K562 (cell line): Measurements from ENCODE around the gene NR4A2. TPM values are rescaled to one million over a fixed set of nuclear protein-coding genes. Genes with fewer than 3 reads are reported as not detected.

Source experiments
- CHD1 ChIP-seq: fragments of 200-600 bp; sonication (generic); IDR thresholded peaks from one replicate; pipeline ENCODE4 v1.6.1; 2012; ENCODE audit warnings: mild to moderate bottlenecking, moderate library complexity, low read length, inconsistent platforms
- FOXA3 ChIP-seq, 2 experiments: fragments of 450-650 bp in 1 of 2; sonication (generic) in 1 of 2; formaldehyde crosslinking; IDR thresholded peaks in 1 of 2; conservative IDR thresholded peaks in 1 of 2; 2 replicates each; pipeline versions ENCODE4 v1.4.0 to v1.8.0; 2020 to 2022; ENCODE audit warnings: mild to moderate bottlenecking in 2 of 2, missing genetic modification reagents in 1 of 2
- GATA2 ChIP-seq: sonication (generic); formaldehyde crosslinking; IDR thresholded peaks from 2 replicates; pipeline ENCODE4 v1.4.0; 2020; ENCODE audit warnings: mild to moderate bottlenecking, missing genetic modification reagents
- HLTF ChIP-seq: fragments of 450-650 bp; IDR thresholded peaks from 2 replicates; pipeline ENCODE4 v1.6.1; 2016
- MEF2A ChIP-seq: IDR thresholded peaks from 2 replicates; pipeline ENCODE4 v1.6.1; 2011; ENCODE audit warnings: low read depth, mild to moderate bottlenecking, low read length, moderate library complexity; ENCODE audit not compliant: control insufficient read depth
- NCOA4 ChIP-seq: fragments of 450-650 bp; IDR thresholded peaks from 2 replicates; pipeline ENCODE4 v1.6.1; 2018; ENCODE audit warnings: mild to moderate bottlenecking; ENCODE audit not compliant: partially characterized antibody
- NFXL1 ChIP-seq: fragments of 450-650 bp; formaldehyde crosslinking; IDR thresholded peaks from 2 replicates; pipeline ENCODE4 v1.4.0; 2021; ENCODE audit warnings: mild to moderate bottlenecking
- PYGO2 ChIP-seq: fragments of 450-650 bp; IDR thresholded peaks from 2 replicates; pipeline ENCODE4 v1.6.1; 2016; ENCODE audit warnings: mild to moderate bottlenecking, missing genetic modification characterization, moderate library complexity, missing compliant biosample characterization
- RBM17 ChIP-seq: fragments of 200-400 bp; formaldehyde crosslinking; IDR thresholded peaks from 2 replicates; pipeline ENCODE4 v1.6.1; 2017; ENCODE audit warnings: low read depth, mild to moderate bottlenecking, low read length, borderline replicate concordance
- RBM25 ChIP-seq: fragments of 200-400 bp; formaldehyde crosslinking; IDR thresholded peaks from 2 replicates; pipeline ENCODE4 v1.6.1; 2018; ENCODE audit warnings: low read length, low read depth, moderate library complexity; ENCODE audit not compliant: severe bottlenecking
- SMC3 ChIP-seq: conservative IDR thresholded peaks from 2 replicates; pipeline ENCODE4 v1.6.1; 2011; ENCODE audit warnings: low read depth, low read length, improper control_type of control experiment; ENCODE audit not compliant: insufficient read depth
- TAF7 ChIP-seq: fragments of 450-650 bp; IDR thresholded peaks from 2 replicates; pipeline ENCODE4 v1.6.1; 2016; ENCODE audit warnings: missing genetic modification characterization, missing compliant biosample characterization
- ZNF175 ChIP-seq: fragments of 200-800 bp; sonication (Bioruptor generic); IDR thresholded peaks from 2 replicates; pipeline ENCODE4 v1.6.1; 2016; ENCODE audit warnings: low read depth, mild to moderate bottlenecking, missing genetic modification characterization, missing compliant biosample characterization
- ZNF699 ChIP-seq: fragments of 250-450 bp; sonication (Bioruptor Pico); IDR thresholded peaks from 2 replicates; pipeline ENCODE4 v1.8.0; 2021; ENCODE audit warnings: mild to moderate bottlenecking, moderate library complexity; ENCODE audit not compliant: insufficient replicate concordance
- ZNF75A ChIP-seq: fragments of 450-650 bp; formaldehyde crosslinking; IDR thresholded peaks from 2 replicates; pipeline ENCODE4 v1.4.0; 2020; ENCODE audit warnings: mild to moderate bottlenecking
- polyA plus RNA-seq, 8 experiments: library from polyadenylated mRNA; depleted of rRNA in 4 of 8; stranded (reverse) in 5 of 8; unstranded in 3 of 8; fragments of >200 nt; fragmentation: Nextera tagmentation in 2 of 8; fragmentation: Illumina TruSeq in 1 of 8; extraction: Ambion mirVana in 2 of 8; extraction: Trizol in 1 of 8; gene quantifications; 2 replicates each; pipeline versions ENCODE4 v1.2.1 to v1.2.3, GENCODE V29; 2011 to 2014; ENCODE audit warnings: inconsistent platforms in 1 of 8, missing spikeins in 1 of 8
- total RNA-seq, 7 experiments: library from RNA; depleted of rRNA in 6 of 7; stranded (reverse); fragments of >200 nt in 6 of 7; fragmentation: Illumina TruSeq in 2 of 7; extraction: Trizol in 2 of 7; gene quantifications; 2 replicates each; pipeline versions ENCODE4 v1.2.1 to v1.2.3, GENCODE V29; 2011 to 2021; ENCODE audit warnings: low replicate concordance in 1 of 7
- TF ChIP-seq, protein P1 (sequence below): fragments of 450-650 bp; IDR thresholded peaks from 2 replicates; pipeline ENCODE4 v1.6.1; 2018; ENCODE audit not compliant: partially characterized antibody
- TF ChIP-seq, protein P2 (sequence below): fragments of 250-450 bp; sonication (Bioruptor Pico); IDR thresholded peaks from 2 replicates; pipeline ENCODE4 v1.8.0; 2021; ENCODE audit warnings: mild to moderate bottlenecking, moderate library complexity
- TF ChIP-seq, protein P3 (sequence below), 2 experiments: fragments of 450-650 bp in 1 of 2; sonication (generic) in 1 of 2; formaldehyde crosslinking; conservative IDR thresholded peaks; 2 replicates each; pipeline versions ENCODE4 v1.4.0 to v1.8.1; 2020 to 2022; ENCODE audit warnings: mild to moderate bottlenecking in 1 of 2, missing genetic modification reagents in 1 of 2
- TF ChIP-seq, protein P4 (sequence below), 2 experiments: fragments of 250-450 bp in 1 of 2; fragments of 450-650 bp in 1 of 2; sonication (Bioruptor Pico) in 1 of 2; IDR thresholded peaks; 2 replicates each; pipeline versions ENCODE4 v1.6.1 to v1.8.0; 2016 to 2021; ENCODE audit warnings: mild to moderate bottlenecking in 2 of 2, moderate library complexity in 2 of 2, missing compliant biosample characterization in 1 of 2, missing genetic modification characterization in 1 of 2

NR4A2 gene
- total and polyA plus RNA-seq, 9 of the 15 experiments (the other 6 are each of a cell fraction or from before 2014, with no cell fraction given), result 0.94 to 5.1 (median 1.3) TPM

DNA sequence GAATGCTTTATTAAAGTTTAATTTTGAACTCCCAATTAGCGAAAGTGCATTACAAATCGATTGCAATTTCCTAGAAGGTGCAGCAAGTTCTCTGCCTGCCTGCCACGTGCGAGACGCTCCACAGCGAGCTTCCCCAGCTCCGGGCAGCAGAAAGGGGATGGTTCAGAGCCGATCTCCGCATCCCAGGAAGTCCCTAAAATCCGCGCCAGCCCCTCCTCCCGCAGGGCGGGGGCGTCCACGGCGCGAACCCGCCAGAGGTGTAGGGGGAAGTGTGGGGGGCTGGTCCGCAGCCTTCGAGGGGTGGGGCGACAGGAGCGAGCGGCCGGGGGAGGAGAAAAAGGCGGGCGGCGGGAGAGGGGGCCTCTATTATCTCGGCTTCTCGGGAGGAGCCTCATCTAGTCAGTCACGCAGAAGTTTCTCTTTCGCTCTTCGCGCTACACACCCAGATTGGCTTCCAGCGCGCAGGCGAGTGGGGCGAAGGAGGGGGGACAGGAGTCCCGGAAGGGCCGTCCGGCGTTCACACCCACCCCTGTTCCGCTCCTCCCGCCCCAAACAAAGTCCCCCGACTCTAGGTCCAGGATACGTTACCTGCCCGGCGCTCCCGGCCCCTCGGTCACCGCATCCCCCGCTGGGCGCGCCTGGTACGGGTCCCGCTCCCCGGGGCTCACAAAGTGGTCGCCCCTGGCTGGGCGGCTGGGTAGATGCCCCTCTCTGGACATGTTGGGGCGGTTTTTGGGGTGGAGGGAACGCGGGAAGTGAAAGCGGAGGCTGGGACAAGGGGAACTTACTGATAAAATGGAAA lies 9.1 kb upstream of the NR4A2 start (continued):
- TF ChIP-seq, protein P1, sequence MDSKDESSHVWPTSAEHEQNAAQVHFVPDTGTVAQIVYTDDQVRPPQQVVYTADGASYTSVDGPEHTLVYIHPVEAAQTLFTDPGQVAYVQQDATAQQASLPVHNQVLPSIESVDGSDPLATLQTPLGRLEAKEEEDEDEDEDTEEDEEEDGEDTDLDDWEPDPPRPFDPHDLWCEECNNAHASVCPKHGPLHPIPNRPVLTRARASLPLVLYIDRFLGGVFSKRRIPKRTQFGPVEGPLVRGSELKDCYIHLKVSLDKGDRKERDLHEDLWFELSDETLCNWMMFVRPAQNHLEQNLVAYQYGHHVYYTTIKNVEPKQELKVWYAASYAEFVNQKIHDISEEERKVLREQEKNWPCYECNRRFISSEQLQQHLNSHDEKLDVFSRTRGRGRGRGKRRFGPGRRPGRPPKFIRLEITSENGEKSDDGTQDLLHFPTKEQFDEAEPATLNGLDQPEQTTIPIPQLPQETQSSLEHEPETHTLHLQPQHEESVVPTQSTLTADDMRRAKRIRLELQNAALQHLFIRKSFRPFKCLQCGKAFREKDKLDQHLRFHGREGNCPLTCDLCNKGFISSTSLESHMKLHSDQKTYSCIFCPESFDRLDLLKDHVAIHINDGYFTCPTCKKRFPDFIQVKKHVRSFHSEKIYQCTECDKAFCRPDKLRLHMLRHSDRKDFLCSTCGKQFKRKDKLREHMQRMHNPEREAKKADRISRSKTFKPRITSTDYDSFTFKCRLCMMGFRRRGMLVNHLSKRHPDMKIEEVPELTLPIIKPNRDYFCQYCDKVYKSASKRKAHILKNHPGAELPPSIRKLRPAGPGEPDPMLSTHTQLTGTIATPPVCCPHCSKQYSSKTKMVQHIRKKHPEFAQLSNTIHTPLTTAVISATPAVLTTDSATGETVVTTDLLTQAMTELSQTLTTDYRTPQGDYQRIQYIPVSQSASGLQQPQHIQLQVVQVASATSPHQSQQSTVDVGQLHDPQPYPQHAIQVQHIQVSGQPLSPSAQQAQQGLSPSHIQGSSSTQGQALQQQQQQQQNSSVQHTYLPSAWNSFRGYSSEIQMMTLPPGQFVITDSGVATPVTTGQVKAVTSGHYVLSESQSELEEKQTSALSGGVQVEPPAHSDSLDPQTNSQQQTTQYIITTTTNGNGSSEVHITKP, result peak; percentile 63
- TF ChIP-seq SMC3 (no peak), TAF7 (tag) (peak; percentile 53; the same call in 1 of the 2 replicates), CHD1 (peak; percentile 92), GATA2 (no peak), RBM25 (no peak), HLTF (no peak), RBM17 (no peak), PYGO2 (tag) (no peak), NCOA4 (no peak), ZNF699 (CRISPR knock-in tag) (no peak), MEF2A (0 out of 2 replicates have a peak, but pooled peaks have one; percentile 19), FOXA3 (CRISPR knock-in tag; conservative IDR thresholded peaks at IDR 0.05 in 1 of 2, IDR thresholded peaks at IDR 0.05 in 1 of 2) (no peak), ZNF75A (CRISPR knock-in tag) (0 out of 2 replicates have a peak, but pooled peaks have one; percentile 12), NFXL1 (CRISPR knock-in tag) (no peak), ZNF175 (CRISPR knock-in tag) (0 out of 2 replicates have a peak, but pooled peaks have one; percentile 1)
- TF ChIP-seq, protein P2, sequence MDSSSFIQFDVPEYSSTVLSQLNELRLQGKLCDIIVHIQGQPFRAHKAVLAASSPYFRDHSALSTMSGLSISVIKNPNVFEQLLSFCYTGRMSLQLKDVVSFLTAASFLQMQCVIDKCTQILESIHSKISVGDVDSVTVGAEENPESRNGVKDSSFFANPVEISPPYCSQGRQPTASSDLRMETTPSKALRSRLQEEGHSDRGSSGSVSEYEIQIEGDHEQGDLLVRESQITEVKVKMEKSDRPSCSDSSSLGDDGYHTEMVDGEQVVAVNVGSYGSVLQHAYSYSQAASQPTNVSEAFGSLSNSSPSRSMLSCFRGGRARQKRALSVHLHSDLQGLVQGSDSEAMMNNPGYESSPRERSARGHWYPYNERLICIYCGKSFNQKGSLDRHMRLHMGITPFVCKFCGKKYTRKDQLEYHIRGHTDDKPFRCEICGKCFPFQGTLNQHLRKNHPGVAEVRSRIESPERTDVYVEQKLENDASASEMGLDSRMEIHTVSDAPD, result no peak
- TF ChIP-seq, protein P3, sequence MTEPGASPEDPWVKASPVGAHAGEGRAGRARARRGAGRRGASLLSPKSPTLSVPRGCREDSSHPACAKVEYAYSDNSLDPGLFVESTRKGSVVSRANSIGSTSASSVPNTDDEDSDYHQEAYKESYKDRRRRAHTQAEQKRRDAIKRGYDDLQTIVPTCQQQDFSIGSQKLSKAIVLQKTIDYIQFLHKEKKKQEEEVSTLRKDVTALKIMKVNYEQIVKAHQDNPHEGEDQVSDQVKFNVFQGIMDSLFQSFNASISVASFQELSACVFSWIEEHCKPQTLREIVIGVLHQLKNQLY (CRISPR knock-in tag; conservative IDR thresholded peaks at IDR 0.05), result no peak
- TF ChIP-seq, protein P4, sequence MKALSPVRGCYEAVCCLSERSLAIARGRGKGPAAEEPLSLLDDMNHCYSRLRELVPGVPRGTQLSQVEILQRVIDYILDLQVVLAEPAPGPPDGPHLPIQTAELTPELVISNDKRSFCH (CRISPR knock-in tag; IDR thresholded peaks at IDR 0.05), result no peak
- TF ChIP-seq, protein P4 (tag; IDR thresholded peaks at IDR 0.05), result no peak
